Stimulated activated CD4-positive, alpha-beta T cell treated with anti-CD3 and anti-CD28 coated beads, Interleukin-4, amount 100 ng/mL, for 48 hours (primary cell): ENCODE results near the gene TENT5C.

ENCODE experiments used
- DNase-seq, 2 donors: peaks; one replicate each; pipeline ENCODE4 v3.0.0-alpha.2; 2020; ENCODE audit warnings: low read depth in 2 of 2

The TENT5C gene

DNA sequence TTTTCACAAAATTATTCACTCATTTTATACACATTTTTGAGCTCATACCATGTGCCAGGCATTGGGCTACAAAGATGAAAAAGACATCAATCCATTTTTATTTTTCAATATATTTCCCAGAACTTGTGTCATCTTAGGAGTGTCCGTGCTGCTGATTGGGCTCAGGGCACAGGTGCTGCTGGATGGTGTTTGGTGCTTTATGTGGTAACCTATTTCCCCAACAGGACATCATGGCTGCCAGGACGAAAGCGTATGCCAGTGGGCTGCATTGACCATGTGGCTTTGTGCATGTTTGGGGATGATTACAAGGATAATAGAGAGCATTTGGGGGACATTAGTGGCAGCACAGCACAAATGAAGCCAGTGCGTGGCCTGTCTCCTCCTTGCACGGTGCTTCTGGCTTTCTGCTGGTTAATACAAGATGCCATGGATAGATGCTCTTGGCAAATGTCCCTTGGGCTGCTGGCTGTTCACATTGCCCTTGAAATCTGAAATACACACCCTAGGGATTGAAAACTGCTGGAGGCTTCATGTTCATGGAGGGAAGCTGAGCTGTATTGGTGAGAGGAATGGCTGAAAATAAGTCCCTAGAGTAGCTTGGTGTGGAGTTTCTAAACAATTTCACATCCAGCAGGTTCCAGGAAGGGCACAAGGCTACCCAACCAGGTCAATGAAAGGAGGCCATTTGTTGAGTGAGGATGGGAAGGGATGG is 52.3 kb downstream of the TENT5C start:
- DNase-seq, result no peak

DNA sequence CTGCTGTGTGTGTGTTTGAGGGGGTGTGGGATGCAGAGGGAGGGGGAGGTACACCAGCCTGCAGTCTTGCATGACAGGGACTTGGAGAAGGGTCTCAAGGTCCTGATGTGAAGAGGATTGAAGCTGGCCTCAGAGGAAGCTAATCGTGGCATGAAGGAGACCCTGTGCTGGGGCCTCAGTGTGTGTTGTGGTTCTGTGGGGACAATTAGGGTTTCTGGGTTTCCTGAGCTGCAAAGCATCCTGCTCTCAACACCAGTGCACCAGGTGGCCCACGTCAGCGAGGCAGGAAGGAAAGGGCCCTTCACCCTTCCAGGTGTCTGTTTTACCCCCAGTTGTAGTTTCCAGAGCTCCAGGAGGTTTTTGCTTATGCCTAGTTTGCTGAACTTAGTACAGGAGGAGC is 52.8 kb downstream of the TENT5C start:
- no peak for DNase-seq

DNA sequence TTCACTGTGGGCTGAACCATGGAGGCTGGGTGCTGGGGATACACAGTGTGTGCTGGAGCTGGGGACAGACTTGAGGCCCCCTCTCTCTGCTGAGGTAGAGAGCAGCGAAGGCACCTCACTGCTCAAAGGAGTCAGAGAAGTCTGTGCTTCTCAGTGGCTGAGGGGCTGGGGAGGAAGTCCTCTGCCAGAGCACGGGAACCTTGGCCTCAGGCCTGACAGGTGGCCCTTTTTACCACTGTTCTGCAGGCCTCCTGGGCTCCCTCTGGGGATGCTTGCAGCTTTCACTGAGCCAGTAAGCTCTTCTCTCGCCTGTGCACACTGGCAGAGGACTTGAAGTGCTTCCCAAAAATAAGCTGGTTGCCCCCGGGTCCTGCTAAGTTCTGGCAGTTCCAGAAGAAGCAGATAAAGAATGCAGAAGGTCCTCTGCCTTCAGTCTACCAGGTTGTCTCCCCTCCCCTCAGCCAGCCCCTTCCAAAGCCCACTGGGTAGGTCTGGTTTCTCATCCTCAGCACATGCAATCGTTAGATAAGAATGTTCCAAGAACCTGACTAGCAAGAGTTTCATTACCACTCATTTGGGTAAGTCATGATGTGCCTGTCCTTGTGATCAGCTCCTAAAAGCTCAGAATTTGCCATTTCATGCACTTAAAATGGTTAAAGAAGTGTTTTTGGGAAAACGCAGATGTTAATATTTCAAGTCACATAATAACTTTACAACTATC is 53.9 kb downstream of the TENT5C start:
- DNase-seq, result no peak

DNA sequence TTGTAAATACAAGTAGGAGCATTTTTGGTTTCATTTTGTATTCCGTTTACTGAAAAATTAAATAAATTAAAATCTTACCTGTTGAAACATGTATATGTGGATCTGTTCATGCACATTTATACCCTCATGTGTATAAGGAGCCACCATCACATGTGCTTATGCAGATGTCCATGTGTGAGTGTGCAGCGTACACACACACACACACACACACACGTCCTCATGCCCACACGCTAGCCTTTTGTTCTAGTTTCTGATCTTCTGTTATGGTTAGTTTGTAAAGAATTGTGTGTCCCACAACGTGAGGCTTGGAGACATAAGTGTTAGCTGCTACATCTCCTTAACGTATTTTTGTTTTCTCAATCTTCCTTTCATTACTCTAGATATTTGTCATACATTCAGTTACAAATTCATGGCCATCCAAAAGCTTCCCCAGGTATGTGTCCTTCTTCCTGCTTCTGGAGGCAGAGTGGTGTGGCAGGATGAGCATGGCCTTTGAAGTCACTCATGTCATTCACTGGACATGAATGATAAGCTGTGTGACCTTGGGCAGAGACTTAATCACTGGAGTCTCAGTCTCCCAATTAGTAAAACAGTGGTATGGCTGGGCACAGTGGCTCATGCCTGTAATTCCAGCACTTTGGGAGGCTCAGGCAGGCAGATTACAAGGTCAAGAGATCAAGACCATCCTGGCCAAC is 54.6 kb downstream of the TENT5C start:
- DNase-seq, result no peak

DNA sequence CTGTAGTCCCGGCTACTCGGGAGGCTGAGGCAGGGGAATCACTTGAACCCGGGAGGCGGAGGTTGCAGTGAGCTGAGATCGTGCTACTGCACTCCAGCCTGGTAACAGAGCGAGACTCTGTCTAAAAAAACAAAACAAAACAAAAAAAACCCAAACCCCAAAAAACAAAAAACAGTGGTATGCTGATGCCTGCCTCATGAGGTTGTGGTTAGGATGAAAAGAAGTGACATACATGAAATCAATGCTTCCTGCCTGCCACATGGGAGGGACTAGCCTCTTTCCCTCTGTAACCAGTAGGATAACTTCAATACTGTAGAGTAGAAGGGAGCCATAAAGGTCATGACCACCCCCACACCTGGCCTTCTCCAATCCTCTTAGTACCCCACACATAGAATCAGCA is 55.2 kb downstream of the TENT5C start:
- no peak for DNase-seq

DNA sequence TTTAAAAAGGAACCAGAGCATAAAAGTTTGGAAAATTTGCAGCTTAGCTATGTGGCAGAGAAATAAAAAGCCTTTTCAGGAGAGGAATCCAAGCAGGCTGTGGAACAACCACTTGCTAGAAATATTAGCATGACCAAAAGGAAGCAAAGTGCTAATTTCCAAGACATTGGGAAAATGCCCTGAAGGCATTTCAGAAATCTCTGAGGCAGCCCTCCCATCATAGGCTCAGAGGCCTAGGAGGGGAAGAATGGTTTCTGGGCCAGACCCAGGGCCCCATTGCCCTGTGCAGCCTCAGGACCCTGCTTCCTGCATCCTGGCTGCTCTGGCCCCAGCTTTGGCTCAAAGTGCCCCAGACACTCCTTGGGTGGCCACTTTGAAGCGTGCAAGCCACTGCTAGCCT is 56.8 kb downstream of the TENT5C start:
- no peak for DNase-seq

DNA sequence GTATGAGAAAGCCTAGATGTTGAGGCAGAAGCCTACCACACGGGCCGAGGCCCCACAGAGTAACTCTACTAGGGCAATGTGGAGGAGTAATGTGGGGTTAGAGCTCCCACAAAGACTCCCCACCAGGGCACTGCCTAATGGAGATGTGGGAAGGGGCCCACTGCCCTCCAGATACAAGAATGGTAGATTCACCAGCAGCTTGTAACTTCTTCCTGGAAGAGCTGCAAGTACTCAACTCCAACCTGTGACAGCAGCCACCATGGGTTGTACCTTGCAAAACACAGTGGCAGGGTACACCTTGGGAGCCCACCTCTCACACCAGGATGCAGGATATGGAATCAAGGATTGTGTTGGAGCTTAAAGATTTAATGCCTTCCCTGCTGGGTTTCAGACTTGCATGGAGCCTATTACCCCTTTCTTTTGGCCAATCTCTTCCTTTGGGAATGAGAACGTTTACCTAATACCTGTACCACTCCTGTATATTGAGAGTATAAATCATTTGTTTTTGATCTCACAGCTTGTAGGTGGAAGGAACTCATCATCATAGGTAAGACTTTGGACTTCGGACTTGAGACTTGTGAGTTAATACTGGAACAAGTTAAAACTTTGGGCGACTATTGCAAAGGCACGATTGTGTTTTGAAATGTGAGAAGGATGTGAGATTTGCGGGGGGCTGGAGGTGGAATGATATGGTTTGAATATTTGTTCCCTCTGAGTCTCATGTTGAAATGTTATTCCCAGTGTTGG is 57.5 kb downstream of the TENT5C start:
- no peak for DNase-seq

DNA sequence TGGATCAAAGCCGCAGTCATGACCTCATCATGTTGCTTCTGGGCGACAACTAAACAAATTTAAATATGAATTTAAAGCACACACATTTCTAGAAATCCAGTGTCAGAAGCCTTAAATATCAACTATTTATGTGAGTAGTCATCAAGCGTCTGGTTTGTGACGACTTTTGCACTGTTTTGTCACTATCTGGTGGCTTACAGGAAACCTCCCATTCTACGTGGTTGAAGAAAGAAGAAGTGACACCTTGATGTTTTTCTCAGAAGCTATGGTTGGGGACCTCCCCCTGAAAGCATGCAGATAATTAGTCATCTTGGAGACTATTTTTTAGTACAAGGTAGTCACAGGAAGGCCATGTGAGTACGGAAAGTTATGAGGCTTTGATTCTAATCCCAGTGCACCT is 58.5 kb downstream of the TENT5C start:
- DNase-seq, result peak in 1 of 2 donors; percentile 46

DNA sequence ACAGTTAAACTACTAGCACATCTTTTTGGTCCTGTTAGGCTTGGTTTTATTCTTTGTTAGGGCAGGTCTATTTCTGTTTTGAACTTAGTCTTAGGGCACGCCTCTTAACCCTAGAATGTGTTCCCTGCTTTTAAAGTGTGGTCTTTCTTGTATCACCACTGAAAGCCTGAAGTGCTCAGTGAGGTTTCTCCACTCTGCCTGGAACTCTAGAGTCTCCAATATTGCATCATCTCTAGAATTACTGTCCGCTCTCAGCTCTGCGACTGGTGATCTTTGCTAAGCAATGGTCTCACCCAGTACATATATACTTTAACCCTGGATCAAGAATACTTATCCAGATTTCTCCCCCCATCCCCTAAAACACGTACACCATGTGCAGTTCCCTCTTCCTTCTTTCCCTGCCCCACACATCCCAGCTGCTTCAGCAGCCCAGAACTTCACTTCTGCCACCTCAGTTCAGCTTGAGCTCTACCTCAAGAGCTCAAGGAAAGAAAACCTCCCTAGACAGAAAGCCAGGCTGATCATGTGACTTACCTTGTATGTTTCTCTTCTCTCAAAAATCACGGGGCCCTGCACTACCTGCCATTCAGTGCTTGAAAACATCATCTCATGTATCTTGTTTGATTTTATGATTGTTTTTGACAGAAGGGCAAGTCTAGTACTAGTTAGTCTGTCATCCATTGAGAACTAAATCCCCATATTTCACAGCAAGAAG is 59.9 kb downstream of the TENT5C start:
- DNase-seq, result no peak

DNA sequence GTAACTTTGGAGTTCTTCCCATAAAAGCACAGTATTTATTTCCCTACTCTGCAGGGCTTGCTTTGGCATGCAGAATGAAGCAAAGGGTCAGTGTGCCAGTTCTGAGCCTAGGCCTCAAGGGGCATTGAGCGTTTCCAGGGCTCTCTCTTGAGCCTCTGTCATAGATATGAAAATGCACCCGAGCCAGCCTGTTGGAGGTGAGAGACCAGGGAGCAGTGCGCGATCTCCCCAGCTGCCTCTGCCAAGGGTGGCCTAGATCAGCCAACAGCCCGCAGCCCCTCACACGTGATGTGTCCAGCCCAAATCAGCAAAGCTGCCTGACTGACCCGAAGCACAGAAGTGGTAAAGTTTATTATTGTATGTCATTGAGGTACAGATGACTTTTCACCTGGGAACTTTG is 63.7 kb downstream of the TENT5C start:
- DNase-seq, result no peak

DNA sequence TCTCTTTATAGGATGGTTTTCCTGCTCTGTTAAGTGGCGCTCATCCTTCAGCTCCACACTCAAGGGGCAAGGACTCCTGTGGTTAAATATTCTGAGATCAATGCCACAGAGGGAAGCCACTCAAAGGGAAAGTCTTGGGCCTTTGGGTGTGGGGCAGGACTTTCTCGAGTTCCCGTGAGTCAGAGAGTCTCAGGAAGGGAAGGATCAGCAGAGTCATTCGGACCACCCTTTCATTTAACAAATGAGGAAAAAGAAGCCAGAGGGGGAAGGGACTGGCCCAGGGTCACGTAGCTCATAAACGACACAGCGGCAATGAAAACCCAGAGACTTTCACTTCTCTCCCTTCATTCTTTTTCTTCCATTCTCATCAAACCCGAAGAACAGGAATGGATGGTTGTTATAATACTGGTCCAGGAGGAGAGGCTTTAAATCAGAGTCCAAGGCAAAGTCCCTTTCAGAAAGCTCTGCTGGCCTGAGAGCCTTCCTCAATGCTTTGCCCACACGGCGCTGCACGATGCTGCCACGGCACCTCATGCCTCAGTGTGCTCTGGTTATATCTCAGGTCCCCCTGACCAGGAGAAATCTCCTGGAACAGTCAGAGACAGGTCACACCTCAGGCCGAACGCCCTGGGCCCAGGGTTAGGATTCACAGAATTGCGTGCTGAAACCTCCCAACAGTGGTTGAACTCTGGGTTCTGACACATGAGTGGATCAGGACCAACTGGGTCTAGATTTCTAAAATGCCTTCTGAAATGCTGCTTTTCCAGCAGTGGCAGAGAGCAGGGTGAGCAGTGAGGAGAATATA is 65.3 kb downstream of the TENT5C start:
- DNase-seq, result no peak

DNA sequence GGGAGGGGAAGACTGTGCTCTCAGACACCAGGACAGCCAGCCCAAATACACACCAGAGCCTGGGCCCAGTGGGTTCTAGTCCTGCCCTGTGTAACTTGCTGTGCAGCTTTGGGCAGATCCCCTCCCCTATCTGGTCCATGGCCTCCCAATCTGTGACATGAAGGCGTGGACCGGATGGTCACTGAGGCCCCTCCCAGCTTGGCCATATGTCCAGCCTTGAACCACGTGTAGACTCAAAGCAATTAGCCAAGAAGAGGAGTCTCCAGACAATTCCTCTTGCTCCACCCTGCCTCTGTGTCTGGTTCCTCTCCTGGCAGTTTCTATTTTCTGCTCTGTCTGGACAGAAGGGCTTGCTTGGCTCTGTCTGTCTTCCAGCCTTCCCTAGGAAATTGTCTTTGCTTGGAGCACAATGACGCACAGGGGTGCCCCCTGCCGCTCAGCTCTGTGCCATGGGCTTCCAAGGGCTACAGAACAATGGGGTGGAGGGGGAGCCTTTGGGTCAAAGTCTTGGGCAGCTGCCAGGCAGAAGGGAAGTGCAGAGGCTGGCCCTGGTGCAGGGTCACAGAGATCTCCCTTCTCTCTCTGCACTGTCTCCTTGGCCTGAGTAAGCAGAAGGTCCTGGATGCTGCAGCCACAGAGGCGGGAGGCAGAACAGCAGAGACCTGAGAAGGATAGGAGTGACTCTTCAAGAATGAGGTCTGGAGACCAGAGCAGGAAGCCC is 66.1 kb downstream of the TENT5C start:
- no peak for DNase-seq

DNA sequence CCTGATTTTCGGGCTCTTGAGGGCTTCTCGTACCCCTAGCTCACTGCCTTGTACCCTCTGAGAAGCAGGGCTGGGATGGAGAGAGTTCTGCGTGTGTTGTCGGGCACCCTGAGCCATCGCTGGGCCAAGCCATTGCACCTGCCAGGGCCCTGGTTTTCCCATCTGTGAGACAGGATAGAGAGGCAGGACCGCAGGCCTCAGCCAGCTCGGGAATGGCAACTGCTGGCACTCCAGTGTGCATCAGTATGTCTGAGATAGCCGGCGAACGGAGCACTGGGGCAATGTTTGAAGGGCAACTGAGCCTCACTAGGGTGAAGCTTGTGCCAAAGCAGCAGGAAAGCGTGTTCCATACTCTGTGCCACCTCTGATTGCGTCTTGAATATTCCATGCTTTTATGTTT is 66.9 kb downstream of the TENT5C start:
- no peak for DNase-seq

DNA sequence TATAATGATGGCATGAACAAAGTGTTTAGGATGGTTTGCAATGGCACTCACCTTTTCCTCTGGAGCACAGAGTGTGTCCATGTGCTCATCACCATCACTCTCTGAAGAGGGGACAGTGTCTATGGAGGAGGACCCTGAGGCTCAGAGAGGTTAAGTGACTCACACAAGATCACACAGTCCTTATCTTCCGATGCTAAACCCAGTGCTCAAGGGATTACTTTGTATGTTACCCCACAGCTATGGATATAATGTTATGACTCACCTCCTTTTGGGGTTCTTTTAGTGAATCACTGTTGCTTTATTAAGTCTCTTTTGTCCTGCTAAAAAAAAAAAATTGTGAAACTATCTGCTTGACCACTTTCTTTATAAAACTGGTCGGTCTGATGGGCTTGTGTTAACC is 67.6 kb downstream of the TENT5C start:
- DNase-seq, result no peak

DNA sequence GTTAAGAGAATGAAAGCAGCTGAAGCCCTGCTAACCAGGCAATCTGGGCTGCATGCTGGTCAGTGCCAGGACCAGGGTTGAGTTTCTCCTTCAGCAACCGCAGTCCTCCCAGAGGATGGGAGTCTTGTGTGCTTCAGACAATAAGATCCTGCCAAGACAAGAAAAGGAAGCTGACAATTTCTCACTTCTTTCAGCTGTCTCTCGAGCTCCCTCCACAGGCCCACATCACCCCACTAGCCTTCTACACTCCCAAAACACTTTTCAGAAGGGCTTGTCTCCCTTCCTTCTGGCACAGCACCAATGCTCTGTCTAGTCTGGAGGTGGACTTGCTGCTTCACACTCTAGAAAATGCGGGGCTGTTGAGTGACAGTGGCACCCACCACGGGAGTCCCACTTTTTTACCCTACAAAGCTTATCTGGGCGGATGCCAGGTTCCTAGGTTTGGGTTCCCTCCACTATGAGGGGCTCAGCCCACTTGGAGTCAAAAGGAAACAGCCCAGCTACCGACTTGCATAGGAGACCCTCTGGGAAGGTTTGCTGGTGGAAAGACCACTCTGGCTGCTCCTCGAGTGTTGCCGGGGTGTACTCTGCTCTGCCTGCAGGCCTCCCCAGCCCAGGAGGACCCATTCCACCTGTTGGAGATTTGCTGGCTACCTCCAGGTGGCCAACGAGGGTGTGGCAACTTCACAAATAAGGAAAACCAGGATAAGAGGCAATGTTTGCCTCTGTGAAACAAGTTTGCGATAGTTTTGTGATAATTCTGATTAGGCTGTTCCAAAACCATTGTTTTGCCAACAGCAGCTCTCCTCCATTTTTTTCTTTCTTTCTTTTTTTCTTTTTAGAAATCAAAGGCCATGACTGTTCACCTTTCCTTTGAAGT is 68.9 kb downstream of the TENT5C start:
- DNase-seq, result no peak

DNA sequence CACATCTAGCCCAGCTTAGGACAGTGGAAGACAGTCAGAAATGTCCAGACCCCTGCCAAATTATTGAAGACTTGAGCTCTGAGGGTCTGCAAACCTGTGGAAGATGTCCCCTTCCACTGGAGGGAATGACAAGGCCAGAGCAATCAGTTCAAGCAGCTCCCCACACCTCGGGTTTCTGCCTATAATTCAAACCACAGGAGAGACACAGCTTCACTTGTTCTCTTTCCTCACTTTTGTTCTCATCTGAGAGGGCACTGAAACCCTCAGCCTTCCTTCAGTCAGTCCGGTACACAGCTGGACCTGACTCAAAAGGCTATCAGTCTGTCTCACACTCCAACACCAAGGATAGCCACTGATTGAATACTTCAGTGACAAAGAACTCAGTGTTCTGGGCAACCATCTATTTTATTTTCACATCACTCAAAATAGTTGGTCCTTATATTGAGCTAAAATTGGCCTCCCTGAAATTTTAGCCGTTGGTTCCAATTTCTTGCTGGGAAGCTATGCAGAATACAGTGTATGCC is 70.1 kb downstream of the TENT5C start:
- no peak for DNase-seq

DNA sequence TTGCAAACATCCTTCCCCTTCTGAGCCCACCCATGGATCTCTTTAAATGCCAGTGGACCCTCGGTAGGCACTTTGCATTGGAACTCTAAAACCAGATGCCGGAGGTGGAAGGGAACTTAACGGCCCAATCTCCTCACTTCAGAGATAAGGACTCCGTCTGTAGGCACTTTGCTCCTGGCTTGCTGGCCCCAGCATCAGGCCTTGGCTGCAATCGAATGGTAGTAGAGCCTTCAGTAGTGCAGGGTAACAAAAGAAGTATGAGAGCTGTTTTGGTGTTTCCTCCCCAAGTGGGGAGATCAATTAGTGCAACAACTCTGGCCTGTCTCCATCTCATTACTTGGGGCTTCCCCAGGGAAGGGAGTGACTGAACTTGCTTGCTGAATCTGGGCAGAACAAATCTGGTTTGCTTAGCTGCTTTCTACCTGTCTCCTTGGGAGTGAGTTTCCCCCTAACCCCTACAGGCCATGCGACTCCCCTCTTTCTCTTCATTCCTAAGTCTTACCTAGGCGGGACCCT is 70.8 kb downstream of the TENT5C start:
- no peak for DNase-seq
